Measurements from ENCODE around the gene TUBA3D. TPM values are rescaled to one million over a fixed set of nuclear protein-coding genes. Genes with fewer than 3 reads are reported as not detected.
"Not testable (repeated sequence)": the region's sequence is repeated elsewhere in the genome, so short reads cannot be mapped to it uniquely, and the experiment has no call there.

TUBA3D gene
- total RNA-seq, 1 donor from 2014 or later: not detected

DNA sequence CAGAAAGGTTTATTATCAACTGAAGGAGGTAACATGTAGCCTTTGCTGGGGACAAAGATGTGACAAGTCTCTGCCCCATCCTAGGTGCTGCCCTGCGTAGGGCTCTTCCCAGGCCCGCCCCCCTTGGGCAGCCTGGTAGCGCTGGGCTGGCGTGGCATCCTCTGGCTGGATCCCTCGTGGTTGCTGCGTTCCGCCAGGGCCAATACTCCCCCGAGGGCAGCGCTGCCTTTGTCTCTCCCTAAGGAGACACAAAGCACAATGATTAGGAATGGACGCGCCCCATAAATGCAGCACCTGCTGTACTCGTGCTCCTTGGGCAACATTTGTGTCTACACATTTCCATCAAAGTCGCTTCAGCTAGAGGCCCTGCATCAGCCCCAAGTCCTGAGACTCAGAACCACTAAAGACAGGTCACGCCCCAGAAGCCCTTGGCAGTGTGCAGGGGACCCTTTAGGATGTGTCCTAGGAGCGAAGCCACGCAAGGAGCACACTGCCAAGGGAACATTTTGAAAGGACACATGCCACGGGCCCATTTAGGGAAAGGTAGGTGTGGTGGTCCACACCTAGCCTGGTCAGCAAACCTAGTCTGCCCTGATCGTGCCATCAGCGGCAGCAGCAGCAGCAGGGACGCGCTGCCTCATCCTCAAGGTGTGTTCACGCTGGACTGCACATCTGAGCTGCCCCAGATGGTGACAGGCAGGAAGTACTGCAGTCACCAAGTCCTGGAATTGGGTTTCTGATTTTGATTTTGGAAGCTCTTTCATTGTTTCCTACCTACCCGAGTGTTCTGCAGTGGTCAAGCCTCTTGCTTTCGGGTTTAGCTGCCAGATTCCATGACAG lies 8.3 kb downstream of the TUBA3D start:
- DNase-seq (ENCODE audit: low read depth): not testable (repeated sequence)

- DNase-seq (ENCODE audit: low read depth): not testable (repeated sequence)
Measured at GRCh38 chr2:131484906-131485460, 9.1 kb downstream of the TUBA3D start.

DNA sequence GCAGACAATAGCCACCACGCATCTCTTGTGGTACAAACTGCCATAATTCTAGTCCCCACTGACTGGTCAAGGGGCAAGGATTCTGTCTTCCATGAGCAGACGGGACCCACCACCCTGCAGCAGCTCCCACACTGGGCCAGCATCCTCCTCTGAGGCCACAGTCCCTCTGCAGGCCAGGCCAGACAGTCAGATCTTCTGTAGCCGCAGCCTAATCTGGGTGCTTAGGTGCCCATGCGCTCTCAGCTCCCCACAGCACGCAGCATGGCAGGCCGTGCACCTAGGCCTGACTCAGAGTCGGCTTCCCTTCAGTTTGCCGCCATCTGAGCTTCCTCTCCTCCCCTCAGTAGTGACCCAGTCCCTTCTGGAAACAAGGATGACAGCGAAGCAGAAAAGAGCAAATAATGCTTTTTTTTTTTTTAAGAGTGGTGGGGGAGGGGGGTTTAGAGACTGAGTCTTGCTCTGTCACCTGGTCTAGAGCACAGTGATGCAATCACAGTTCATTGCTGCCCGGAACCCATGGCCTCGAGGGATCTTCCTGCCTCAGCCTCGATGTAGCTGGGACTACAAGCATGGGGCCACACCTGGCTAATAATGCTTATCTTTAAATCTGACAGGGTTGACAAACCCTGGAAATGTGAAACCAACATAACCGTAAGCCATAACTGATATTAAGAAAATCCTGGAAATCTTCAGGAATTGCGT lies 10.4 kb downstream of the TUBA3D start:
- not testable (repeated sequence) for DNase-seq (ENCODE audit: low read depth)

GRCh38 chr2:131488306-131489205 lies 12.6 kb downstream of the TUBA3D start:
- DNase-seq (ENCODE audit: low read depth): no peak

- not testable (repeated sequence) for DNase-seq (ENCODE audit: low read depth)
Measured at GRCh38 chr2:131490616-131491468, 14.9 kb downstream of the TUBA3D start.

DNA sequence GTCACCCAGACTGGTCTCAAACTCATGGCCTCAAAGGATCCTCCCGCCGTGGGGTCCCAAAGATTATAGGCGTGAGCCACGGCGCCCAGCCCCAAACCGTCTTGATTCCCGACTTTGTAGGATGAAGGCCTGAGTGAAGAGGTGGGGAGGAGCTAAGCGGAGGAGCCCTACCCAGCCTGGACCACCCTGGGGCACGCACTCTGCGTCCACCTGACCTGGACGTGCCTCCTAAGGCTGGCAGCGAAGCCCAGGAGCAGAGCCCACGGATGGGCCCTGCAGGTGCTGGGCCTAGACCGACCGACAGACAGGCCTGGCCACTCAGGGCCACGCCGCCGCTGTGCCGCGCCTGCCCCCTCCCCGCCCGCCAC lies 15.5 kb downstream of the TUBA3D start:
- not testable (repeated sequence) for DNase-seq (ENCODE audit: low read depth)

DNA sequence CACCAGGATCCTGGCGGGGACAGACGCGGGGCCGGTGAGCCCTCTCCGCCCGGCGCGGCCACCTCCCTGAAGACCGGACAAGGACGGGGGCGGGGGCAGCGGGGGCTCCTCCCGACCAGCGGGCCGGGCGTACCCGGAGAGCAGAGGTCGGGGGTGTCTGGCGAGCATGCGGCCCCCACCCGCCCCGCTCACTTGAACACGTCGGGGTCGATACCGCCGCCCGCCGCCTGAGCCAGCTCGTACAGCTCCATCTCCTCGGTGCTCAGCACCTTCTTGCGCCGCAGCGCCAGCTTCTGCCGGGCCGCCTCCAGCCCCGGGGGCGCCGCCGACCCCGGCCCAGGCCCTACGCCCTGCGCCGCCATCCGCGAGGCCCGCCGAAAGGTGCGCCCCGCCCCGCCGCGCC lies 16.1 kb downstream of the TUBA3D start, which contains the start of gene MZT2A:
Gene MZT2A (minus strand): TSS at position 383 of the 403 bp plus-strand sequence. CDS start 21 bp downstream, at position 362.
- not testable (repeated sequence) for DNase-seq (ENCODE audit: low read depth)

DNA sequence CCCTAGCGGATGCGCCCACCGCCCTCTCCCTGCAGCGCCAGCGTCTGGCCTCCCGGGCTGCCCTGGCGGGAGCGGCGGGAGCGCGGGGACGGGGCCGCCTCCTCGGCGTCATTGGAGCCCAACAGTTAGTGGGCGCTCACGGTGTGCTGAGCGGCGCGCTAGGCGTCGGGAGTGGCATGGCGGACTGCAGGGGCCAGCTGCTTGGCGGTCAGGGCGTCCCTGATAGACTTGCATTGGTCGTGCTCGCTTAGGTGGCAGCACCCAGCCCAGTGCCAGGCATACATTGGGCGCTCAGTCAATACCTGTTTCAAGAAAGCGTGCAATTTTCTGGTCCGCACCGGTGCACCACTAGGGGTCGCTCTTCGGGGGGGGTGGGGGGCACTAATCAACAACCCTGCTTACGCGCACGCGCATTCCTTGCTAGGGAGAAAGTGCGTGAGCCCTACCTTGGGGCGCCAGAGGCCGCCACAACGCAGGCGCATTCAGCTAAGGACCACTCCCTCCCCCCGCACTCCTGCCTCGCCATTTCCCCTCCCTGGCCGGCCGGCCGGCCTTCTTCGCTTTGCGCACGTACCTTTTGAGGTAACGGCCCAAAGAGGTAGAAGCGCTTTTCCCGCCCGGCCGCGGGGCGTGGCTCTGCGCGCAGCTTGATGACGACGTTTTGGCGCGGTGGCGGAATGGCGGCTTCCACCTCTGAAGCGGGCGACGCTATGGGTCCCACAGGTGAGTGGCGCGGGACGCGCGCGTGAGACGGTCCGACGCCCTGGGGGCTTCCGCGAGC lies 16.7 kb downstream of the TUBA3D start:
- DNase-seq (ENCODE audit: low read depth): peak; percentile 91

DNA sequence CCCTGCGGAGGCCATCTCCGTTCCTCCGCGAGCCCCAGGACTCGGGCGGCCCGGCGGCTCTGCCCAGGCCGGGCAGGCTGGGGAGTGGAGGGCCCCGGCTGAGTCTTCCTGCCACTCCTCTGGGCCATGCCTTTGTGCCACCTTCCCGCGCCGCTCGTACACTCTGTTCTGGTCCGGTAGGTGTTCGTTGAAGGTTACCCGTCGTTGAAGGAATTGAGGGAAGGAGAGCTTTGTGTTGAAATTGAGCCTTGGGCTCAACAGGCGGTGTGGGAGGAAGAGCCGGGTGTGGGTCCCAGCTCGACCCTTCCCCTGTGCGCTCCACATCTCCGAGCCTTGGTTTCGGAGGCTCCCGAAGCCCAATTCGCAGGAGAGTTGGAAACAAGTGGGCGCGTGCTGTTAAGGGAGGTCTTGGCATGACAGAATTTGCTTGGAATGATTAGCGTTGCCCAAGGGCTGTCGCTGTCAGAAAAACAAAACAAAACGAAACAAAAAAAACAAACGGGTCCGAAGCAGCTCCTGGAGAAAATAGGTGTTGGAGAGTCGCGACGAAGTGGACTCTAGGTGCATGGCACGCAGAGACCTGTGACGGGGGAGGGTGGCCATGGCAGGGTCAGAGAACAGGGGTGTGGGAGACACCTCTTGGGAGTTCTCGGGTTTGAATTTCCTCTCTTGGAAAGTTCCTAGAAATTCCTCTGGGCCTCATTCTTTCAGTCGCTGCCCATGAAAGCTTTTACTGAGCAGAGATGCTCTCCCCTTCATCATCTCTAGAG lies 17.5 kb downstream of the TUBA3D start:
- no peak for DNase-seq (ENCODE audit: low read depth)

DNA sequence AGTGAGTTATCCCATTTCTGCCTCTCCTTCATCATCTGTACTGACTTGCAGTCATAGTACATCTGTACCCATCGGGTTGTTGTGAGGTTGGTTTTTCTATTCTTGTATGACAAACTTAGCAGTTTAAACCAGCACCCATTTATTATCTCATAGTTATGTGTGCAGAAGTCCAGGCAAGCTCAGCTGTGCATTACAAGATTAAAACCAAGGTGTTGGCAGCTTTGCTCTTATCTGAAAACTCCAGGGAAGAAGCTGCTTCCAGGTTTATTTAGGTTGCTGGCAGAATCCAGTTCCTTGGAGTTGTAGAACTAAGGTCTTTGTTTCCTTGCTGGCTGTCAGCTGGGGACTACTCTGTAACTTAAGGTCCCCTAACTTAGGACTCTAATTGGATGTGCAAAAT lies 19.6 kb downstream of the TUBA3D start:
- not testable (repeated sequence) for DNase-seq (ENCODE audit: low read depth)

DNA sequence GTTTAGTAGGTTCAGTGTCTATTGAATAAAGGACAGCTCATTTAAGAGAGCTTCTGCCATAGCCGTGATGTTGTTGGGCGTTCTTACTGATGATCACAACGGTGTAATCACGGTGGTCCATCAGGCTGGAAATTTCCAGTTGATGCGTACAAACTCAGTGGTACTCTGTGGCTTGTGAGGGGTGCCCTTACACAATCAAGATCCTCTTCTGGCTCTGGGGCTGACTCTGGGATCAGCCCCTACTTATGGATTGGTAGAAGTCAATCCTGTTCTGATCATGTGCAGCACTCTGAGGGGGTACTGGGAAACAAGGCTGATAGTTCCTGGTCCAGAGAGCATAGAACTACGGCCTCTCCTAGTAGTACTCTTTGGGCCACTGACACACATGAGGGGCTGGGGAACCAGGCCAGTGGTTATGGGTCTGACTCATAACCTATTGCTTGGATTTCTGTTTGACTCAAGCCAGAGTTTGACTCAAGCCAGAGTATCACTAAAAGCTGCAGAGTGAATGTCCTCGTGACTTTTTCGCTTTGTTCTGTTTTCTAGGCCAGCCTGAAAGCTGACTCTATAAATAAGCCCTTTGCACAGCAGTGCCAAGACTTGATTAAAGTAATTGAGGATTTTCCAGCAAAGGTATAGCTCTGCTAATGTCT lies 22.5 kb downstream of the TUBA3D start:
- peak; percentile 22 for DNase-seq (ENCODE audit: low read depth)

GRCh38 chr2:131503587-131503986 lies 27.7 kb downstream of the TUBA3D start:
- DNase-seq (ENCODE audit: low read depth): not testable (repeated sequence)

DNA sequence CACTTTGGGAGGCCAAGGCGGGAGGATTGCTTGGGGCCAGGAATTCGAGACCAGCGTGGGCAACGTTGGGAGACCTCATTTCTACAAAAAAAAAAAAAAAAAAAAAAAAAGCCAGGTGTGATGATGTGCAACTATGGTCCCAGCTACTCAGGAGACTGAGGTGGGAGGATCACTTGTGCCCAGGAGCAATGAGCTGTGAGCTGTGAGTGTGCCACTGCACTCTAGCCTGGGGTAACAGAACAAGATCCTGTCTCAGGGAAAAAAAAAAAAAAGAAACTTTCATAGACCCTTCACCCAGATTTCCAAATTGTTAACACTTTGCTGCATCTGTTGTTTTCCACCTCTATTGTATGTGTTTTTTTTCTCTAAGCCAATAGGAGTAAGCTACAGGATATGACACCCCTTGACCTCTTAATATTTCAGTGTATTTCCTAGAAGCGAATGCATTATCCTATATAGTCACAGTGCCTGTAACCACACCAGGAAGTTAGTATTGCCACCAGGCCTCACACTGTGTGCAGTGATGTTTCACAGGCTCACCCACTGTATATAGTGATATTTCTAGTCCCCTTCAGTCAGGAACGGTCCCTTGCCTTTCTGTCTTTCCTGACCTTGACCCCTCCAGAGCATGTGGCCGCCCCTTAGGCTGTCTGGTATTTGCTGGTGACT lies 28.3 kb downstream of the TUBA3D start:
- not testable (repeated sequence) for DNase-seq (ENCODE audit: low read depth)

- no peak for DNase-seq (ENCODE audit: low read depth)
Measured at GRCh38 chr2:131509615-131510014, 33.7 kb downstream of the TUBA3D start.

DNA sequence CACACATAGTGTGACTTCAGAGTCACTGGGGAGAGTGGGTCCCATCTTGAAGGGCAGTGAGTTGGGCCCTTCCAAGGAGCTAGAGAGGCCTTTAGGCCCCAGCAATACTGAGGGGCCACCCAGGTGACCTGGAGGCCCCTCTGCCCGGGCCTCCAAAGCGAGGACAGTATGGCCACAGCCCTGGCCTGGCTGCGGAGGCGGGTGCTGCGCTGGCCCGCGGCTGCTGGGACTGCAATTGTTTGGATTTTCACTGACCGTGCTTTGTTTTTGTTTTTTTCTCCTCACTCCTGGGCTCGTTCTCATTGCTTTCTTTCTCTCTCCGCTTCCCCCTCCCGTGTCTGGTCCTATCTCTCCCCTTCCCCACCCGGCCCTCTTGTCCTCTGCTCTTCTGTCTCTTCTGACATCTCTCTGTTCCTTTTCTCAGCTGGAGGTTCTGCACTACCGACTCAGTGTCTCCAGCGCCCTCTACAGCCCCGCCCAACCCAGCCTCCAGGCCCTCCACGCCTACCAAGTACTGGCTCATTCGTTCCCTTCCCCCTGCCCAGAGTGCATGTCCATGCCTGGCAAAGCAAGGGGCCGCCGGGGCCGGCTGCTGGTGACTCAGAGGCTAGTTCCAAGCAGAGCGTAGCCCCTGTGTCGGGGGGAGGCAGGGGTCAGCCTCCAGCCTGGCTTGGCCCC lies 35.5 kb downstream of the TUBA3D start:
- peak; percentile 51 for DNase-seq (ENCODE audit: low read depth)

DNA sequence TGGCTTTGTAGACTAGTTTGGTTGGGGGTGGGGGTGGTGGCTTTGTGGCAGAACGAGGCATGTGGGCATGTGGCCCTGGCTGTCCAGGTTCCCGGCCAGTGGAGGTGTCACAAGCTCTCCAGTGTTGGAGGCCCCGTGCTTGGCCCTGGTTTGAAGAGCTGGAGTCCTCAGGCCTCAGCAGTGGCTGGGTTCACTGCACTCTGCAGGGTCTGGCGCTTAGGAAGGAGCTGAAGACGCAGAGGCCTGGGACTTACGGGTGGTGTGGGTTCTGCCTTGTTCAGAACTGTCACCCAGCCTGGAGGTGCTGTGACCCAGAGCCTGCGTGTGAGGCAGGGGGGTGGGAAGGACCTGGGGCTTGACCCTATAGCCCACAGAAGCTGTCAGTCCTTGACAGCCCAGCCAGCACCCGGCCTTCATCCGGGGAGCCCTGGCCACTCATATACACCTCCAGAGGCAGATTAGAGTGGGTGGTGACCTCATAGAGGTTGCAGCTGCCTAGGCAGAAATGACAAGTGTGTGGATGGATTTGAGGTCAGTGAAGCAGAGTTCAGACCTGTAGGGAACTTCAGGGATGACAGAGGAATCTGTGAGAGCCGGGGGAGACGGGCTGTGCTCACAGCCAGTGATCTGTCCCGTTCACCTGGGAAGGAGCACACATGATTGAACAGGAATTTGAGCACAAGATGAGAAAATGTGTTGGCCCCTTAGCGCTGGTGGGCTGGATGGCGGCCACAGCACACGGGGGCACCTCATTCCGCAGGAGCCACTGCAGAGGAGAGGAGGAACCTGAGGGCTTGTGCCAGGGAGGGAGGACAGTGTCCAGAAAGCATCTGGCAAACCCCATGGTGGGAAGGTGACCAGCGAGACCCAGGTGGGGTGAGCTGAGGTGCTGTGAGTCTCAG lies 36.3 kb downstream of the TUBA3D start:
- DNase-seq (ENCODE audit: low read depth): not testable (repeated sequence)
